GM12875 (cell line): ENCODE measurements around the gene TAGLN2.

Source experiments
- H3K4me3 ChIP-seq: one replicate; pipeline ENCODE4 v1.5.1; 2011; ENCODE audit warnings: low read depth, low read length, control low read depth
- CTCF ChIP-seq: IDR thresholded peaks from 2 replicates; pipeline ENCODE4 v1.5.1; 2011; ENCODE audit warnings: low read depth, mild to moderate bottlenecking, control low read depth, inconsistent platforms, low read length, moderate library complexity, borderline replicate concordance; ENCODE audit not compliant: insufficient read depth

TAGLN2 gene

GRCh38 chr1:159943908-159944622 is 18.8 kb upstream of the TAGLN2 start:
- H3K4me3 ChIP-seq = no peak overlapping the region
- no peak for TF ChIP-seq CTCF

GRCh38 chr1:159943278-159943640 is 18.0 kb upstream of the TAGLN2 start:
- TF ChIP-seq CTCF = no peak
- no peak overlapping the region for H3K4me3 ChIP-seq

- no peak for TF ChIP-seq CTCF
- H3K4me3 ChIP-seq = no peak overlapping the region
Measured at GRCh38 chr1:159942632-159943277, 17.4 kb upstream of the TAGLN2 start.

GRCh38 chr1:159941591-159942560 is 16.6 kb upstream of the TAGLN2 start:
- no peak for TF ChIP-seq CTCF
- no peak overlapping the region for H3K4me3 ChIP-seq

GRCh38 chr1:159941141-159941540 is 15.8 kb upstream of the TAGLN2 start:
- TF ChIP-seq CTCF = no peak

GRCh38 chr1:159940006-159940620 is 14.8 kb upstream of the TAGLN2 start:
- H3K4me3 ChIP-seq = no peak overlapping the region
- TF ChIP-seq CTCF = no peak

More at GRCh38 chr1:159941141-159941540, 15.8 kb upstream of the TAGLN2 start:
- no peak overlapping the region for H3K4me3 ChIP-seq
